ENCODE measurements around the gene GALNS. TPM values are rescaled to one million over a fixed set of nuclear protein-coding genes. Genes with fewer than 3 reads are reported as not detected.

The GALNS gene
- polyA plus RNA-seq, 1 donor from 2014 or later: 19.4 TPM

- no peaks in the 10 kb centered on the region for H3K9me2 ChIP-seq (ENCODE audit: insufficient read depth, low read length)
- TF ChIP-seq REST (IDR thresholded peaks at IDR 0.05; ENCODE audit: borderline replicate concordance) (no peak), SMC3 (conservative IDR thresholded peaks at IDR 0.05; ENCODE audit: poor library complexity) (no peak), POLR2AphosphoS5 (IDR thresholded peaks at IDR 0.05) (no peak), EP300 (conservative IDR thresholded peaks at IDR 0.05; ENCODE audit: poor library complexity, severe bottlenecking) (no peak), RAD21 (conservative IDR thresholded peaks at IDR 0.05) (no peak), MXI1 (conservative IDR thresholded peaks at IDR 0.05; ENCODE audit: poor library complexity, severe bottlenecking) (no peak), TAF1 (IDR thresholded peaks at IDR 0.05; ENCODE audit: low read depth) (no peak), EZH2 (IDR thresholded peaks at IDR 0.05; ENCODE audit: borderline replicate concordance, insufficient read depth, low read length, poor library complexity, severe bottlenecking) (no peak)
- TF ChIP-seq, protein P1, sequence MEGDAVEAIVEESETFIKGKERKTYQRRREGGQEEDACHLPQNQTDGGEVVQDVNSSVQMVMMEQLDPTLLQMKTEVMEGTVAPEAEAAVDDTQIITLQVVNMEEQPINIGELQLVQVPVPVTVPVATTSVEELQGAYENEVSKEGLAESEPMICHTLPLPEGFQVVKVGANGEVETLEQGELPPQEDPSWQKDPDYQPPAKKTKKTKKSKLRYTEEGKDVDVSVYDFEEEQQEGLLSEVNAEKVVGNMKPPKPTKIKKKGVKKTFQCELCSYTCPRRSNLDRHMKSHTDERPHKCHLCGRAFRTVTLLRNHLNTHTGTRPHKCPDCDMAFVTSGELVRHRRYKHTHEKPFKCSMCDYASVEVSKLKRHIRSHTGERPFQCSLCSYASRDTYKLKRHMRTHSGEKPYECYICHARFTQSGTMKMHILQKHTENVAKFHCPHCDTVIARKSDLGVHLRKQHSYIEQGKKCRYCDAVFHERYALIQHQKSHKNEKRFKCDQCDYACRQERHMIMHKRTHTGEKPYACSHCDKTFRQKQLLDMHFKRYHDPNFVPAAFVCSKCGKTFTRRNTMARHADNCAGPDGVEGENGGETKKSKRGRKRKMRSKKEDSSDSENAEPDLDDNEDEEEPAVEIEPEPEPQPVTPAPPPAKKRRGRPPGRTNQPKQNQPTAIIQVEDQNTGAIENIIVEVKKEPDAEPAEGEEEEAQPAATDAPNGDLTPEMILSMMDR (IDR thresholded peaks at IDR 0.05; ENCODE audit: poor library complexity, severe bottlenecking): no peak
- no peak overlapping the region for H2AFZ ChIP-seq (ENCODE audit: low read depth, low read length)
- no peaks in the 10 kb centered on the region for H3K9me3 ChIP-seq (ENCODE audit: low read length)
- no peaks in the 10 kb centered on the region for H3K36me3 ChIP-seq (ENCODE audit: insufficient read depth, low read length)
- no peak overlapping the region for H3K27ac ChIP-seq (ENCODE audit: low read length)
- H3K27me3 ChIP-seq (ENCODE audit: insufficient read depth, low read depth, low read length): no peaks in the 10 kb centered on the region
- H3K79me2 ChIP-seq (replicated peaks; ENCODE audit: insufficient read depth, low read length): no peaks in the 10 kb centered on the region
- H4K20me1 ChIP-seq (ENCODE audit: insufficient read depth): no peaks in the 10 kb centered on the region
- H3K4me3 ChIP-seq (ENCODE audit: low read length): no peak overlapping the region
- no peak overlapping the region for H3K4me2 ChIP-seq (ENCODE audit: low read length)
- H3F3A ChIP-seq (ENCODE audit: insufficient read depth, low read length, poor library complexity, severe bottlenecking): no peaks in the 10 kb centered on the region
- no peak overlapping the region for H3K9ac ChIP-seq (ENCODE audit: low read length)
Observed at GRCh38 chr16:88846088-88846487, 10.7 kb downstream of the GALNS start.

GRCh38 chr16:88844419-88845036, 12.2 kb downstream of the GALNS start:
- no peaks in the 10 kb centered on the region for H4K20me1 ChIP-seq (ENCODE audit: insufficient read depth)
- H3K9me2 ChIP-seq (ENCODE audit: insufficient read depth, low read length): no peaks in the 10 kb centered on the region
- no peaks in the 10 kb centered on the region for H3K79me2 ChIP-seq (replicated peaks; ENCODE audit: insufficient read depth, low read length)
- no peak overlapping the region for H3K27ac ChIP-seq (ENCODE audit: low read length)
- H3K36me3 ChIP-seq (ENCODE audit: insufficient read depth, low read length): no peaks in the 10 kb centered on the region
- H3K9ac ChIP-seq (ENCODE audit: low read length): no peak overlapping the region
- H3K4me2 ChIP-seq (ENCODE audit: low read length): no peak overlapping the region
- H3K9me3 ChIP-seq (ENCODE audit: low read length): no peaks in the 10 kb centered on the region
- H3K4me3 ChIP-seq (ENCODE audit: low read length): no peak overlapping the region
- H3K27me3 ChIP-seq (ENCODE audit: insufficient read depth, low read depth, low read length): no peaks in the 10 kb centered on the region
- H2AFZ ChIP-seq (ENCODE audit: low read depth, low read length): no peak overlapping the region
- TF ChIP-seq EZH2 (IDR thresholded peaks at IDR 0.05; ENCODE audit: borderline replicate concordance, insufficient read depth, low read length, poor library complexity, severe bottlenecking) (no peak), TAF1 (IDR thresholded peaks at IDR 0.05; ENCODE audit: low read depth) (no peak), MXI1 (conservative IDR thresholded peaks at IDR 0.05; ENCODE audit: poor library complexity, severe bottlenecking) (no peak), POLR2AphosphoS5 (IDR thresholded peaks at IDR 0.05) (no peak)
- no peaks in the 10 kb centered on the region for H3F3A ChIP-seq (ENCODE audit: insufficient read depth, low read length, poor library complexity, severe bottlenecking)
